Esophagus muscularis mucosa (tissue), 4 donors: ENCODE measurements around the gene KREMEN1.

Source experiments
- EP300 ChIP-seq: sonication (generic); formaldehyde crosslinking; IDR thresholded peaks from one replicate; pipeline ENCODE4 v1.6.1; 2017; ENCODE audit warnings: antibody characterized with exemption
- POLR2A ChIP-seq: fragments of 450-650 bp; IDR thresholded peaks from one replicate; pipeline ENCODE4 v1.6.1; 2017; ENCODE audit warnings: antibody characterized with exemption, moderate library complexity, mild to moderate bottlenecking, low read depth
- POLR2AphosphoS5 ChIP-seq, 2 donors: sonication (generic); formaldehyde crosslinking; IDR thresholded peaks; one replicate each; pipeline ENCODE4 v1.6.1; 2017; ENCODE audit warnings: antibody characterized with exemption in 2 of 2
- TF ChIP-seq, protein P1 (sequence below), 3 experiments: fragments of 200-600 bp in 2 of 3; fragments of 450-650 bp in 1 of 3; sonication (generic) in 2 of 3; IDR thresholded peaks; one replicate each; pipeline ENCODE4 v1.5.1; 2017 to 2019; ENCODE audit warnings: antibody characterized with exemption in 3 of 3, mild to moderate bottlenecking in 2 of 3, moderate library complexity in 1 of 3

DNA sequence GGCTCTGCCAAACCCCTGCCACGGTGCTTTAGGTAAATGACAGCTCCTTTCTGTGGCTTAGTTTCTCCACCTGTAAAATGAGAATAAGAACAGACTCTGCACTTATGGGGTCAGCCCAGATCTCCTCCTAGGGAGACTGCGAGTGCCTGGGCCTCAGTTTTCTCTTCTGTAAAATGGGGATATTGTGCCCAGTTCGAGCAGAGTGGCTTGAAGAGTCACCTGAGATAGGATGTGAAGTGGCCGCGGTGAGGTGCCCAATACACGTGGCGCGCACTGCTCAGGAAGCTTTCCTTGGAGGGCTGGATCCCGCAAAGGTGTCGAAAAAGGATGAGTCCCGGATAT is 132.4 kb downstream of the KREMEN1 start:
- TF ChIP-seq, protein P1, sequence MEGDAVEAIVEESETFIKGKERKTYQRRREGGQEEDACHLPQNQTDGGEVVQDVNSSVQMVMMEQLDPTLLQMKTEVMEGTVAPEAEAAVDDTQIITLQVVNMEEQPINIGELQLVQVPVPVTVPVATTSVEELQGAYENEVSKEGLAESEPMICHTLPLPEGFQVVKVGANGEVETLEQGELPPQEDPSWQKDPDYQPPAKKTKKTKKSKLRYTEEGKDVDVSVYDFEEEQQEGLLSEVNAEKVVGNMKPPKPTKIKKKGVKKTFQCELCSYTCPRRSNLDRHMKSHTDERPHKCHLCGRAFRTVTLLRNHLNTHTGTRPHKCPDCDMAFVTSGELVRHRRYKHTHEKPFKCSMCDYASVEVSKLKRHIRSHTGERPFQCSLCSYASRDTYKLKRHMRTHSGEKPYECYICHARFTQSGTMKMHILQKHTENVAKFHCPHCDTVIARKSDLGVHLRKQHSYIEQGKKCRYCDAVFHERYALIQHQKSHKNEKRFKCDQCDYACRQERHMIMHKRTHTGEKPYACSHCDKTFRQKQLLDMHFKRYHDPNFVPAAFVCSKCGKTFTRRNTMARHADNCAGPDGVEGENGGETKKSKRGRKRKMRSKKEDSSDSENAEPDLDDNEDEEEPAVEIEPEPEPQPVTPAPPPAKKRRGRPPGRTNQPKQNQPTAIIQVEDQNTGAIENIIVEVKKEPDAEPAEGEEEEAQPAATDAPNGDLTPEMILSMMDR (IDR thresholded peaks at IDR 0.05): no peak
- TF ChIP-seq POLR2A (no peak), POLR2AphosphoS5 (IDR thresholded peaks at IDR 0.05) (no peak), EP300 (no peak)
